Fibroblast of mammary gland (primary cell): ENCODE data around the gene ITGA11.

Experiments used
- DNase-seq: peaks from one replicate; pipeline ENCODE4 v3.0.0-alpha.2; 2010; ENCODE audit warnings: low read depth
- H3K4me3 ChIP-seq: 2 replicates; pipeline ENCODE4 v1.5.1; 2011; ENCODE audit warnings: low read depth, mild to moderate bottlenecking, low read length, moderate library complexity; ENCODE audit not compliant: control insufficient read depth
- TF ChIP-seq, protein P1 (sequence below): conservative IDR thresholded peaks from 2 replicates; pipeline ENCODE4 v1.5.1; 2011; ENCODE audit warnings: low read depth, low read length, inconsistent platforms; ENCODE audit not compliant: control insufficient read depth, insufficient read depth

The ITGA11 gene

DNA sequence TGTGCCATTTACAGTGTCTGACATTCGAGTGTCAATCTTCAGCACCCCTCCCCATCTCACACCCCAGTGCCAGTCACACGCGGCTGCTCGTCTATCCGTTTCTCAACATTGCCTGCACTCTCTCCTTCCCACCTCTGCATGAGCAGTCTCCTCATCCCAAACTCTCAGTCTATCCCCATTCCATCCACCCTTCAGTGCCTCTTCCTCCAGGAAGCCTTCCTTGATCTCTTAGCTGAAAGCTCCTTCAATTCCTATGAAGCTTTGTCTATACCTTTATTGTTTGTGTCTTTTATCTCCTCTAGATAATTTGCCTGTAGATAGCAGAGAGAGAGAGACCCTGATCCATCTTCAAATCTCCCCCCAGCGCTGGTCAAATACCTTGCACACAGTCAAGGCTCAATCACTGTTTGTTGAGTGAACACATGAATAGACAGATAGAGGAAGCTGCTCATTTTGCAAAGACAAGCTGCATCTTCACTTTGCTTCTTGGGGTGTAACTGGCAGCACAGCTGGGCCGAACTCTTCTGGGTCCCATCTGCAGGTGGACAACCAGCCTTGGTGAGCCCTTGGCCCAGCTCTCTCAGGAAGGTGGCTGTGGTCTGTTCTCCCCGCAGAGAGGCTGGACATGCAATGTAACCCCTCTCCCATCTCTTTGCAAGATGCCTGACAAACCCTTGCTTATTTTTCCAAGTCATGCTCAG is 52.8 kb downstream of the ITGA11 start:
- TF ChIP-seq, protein P1, sequence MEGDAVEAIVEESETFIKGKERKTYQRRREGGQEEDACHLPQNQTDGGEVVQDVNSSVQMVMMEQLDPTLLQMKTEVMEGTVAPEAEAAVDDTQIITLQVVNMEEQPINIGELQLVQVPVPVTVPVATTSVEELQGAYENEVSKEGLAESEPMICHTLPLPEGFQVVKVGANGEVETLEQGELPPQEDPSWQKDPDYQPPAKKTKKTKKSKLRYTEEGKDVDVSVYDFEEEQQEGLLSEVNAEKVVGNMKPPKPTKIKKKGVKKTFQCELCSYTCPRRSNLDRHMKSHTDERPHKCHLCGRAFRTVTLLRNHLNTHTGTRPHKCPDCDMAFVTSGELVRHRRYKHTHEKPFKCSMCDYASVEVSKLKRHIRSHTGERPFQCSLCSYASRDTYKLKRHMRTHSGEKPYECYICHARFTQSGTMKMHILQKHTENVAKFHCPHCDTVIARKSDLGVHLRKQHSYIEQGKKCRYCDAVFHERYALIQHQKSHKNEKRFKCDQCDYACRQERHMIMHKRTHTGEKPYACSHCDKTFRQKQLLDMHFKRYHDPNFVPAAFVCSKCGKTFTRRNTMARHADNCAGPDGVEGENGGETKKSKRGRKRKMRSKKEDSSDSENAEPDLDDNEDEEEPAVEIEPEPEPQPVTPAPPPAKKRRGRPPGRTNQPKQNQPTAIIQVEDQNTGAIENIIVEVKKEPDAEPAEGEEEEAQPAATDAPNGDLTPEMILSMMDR = no peak
- no peak for DNase-seq
- no peak overlapping the region for H3K4me3 ChIP-seq

DNA sequence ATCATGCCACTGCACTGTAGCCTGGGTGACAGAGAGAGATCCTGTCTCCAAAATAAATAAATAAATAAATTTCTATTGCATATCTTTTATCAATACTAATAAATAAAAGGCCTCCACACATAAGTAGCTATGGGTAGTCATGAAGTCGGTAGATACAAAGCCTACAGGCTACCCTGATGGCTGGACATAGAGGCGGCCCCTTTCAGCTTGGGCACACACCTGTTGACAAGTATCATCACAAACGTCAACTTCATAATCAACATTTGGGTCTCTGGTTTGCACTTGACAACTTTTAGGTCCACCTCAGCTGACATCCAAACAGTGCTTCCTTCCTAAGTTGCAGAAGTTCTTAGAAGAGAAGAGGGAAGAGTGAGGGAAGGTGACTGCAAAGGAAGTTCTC is 53.4 kb downstream of the ITGA11 start:
- TF ChIP-seq, protein P1 = no peak
- H3K4me3 ChIP-seq = no peak overlapping the region
- no peak for DNase-seq

DNA sequence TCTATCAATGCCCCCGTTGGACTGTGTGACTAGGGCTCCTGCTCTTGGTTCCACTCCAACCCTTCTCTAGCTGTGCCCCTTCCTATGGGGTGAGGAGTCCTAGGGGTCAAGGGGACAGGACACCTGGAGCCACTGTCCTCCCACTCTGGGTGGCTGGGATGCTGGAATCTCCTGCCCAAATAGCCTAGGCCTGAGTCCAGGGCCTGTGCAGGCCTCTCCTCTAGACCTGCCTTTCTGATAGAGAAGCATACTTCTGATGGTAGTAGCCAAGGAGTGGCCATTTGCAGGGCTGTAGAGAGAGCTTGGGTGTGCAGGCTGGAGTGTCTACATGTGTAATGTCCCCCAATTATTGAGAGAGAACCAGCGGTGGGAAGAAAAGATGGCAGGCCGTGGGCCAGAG is 54.2 kb downstream of the ITGA11 start:
- DNase-seq = no peak
- TF ChIP-seq, protein P1 = no peak
- no peak overlapping the region for H3K4me3 ChIP-seq

DNA sequence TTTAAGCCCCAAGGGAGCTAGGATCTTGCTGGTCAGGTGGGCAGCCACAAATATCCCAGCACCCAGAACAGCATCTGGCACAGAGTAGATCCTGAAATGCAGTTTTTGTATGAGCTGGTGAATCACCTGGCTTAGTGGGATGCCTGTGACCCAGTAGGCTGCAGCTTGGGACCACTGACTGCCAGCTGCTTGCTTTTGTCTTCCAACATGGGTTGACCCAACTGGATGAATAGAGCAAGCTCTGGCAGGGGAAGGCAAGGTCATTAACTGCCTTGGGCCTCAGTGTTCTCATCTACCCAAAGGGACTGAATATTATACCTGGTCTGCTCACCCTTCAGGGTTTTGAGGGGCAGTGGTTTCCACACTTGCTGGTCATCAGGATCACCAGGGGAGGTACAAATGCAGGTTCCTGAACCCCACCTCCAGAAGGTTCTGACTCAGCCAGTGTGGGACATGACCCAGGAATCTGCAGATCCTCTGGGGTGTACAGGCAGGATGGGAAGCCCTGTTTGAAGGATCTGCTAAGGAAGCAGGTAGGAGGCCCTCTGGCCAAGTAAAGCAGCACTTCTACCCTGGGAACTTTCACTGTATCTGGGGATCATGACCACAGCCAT is 55.4 kb downstream of the ITGA11 start:
- no peak overlapping the region for H3K4me3 ChIP-seq
- TF ChIP-seq, protein P1 = no peak
- no peak for DNase-seq

DNA sequence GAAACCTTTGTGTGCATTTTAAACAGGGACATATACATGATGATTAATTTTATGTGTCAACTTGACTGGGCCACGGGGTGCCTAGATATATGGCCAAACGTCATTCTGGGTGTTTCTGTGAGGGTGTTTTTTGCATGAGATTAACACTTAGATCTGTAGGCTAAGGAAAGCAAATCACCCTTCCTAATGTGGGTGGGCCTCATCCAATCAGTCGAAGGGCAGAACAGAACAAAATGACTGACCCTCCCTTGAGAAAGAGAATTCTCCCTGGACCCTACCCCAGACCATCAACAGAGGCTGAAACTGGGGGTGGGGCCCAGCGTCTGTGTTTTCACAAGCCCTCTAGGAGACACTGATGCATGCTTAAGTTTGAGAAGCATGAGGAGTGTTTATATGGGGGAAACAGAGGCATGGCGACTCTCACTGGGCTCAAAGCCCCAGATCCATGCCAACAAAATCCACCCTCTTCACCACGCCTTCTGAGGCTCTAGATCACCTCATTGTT is 56.2 kb downstream of the ITGA11 start:
- no peak overlapping the region for H3K4me3 ChIP-seq
- TF ChIP-seq, protein P1 = no peak
- no peak for DNase-seq

DNA sequence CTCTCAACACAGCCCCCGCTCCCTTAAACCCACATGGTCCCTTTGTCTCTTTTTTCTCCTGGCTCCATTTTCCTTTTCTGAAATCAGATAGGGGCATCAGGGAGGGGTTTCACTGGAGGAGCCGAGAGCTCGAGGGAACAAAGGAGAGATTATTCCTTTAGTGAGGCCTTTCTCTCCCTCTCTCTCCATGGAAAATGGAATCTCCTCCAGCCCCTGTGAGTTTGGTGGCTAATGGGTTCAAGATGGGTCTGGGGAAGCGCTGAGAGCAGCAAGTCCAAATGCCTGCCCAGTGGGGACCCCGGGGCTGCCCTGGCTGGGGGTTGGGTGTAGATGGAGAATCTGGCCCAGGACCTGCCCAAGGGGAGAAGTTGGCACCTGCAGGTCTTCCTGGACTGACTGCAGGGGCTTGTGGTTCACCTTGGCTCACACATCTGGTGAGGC is 56.8 kb downstream of the ITGA11 start:
- no peak for DNase-seq
- H3K4me3 ChIP-seq = no peak overlapping the region
- TF ChIP-seq, protein P1 = no peak
